GM12875 (cell line): ENCODE data around the gene ME3.
"Not testable (repeated sequence)": the region's sequence is repeated elsewhere in the genome, so short reads cannot be mapped to it uniquely, and the experiment has no call there.

Experiments
- H3K4me3 ChIP-seq: one replicate; pipeline ENCODE4 v1.5.1; 2011; ENCODE audit warnings: low read depth, low read length, control low read depth
- CTCF ChIP-seq: IDR thresholded peaks from 2 replicates; pipeline ENCODE4 v1.5.1; 2011; ENCODE audit warnings: low read depth, mild to moderate bottlenecking, control low read depth, inconsistent platforms, low read length, moderate library complexity, borderline replicate concordance; ENCODE audit not compliant: insufficient read depth

ME3 gene

DNA sequence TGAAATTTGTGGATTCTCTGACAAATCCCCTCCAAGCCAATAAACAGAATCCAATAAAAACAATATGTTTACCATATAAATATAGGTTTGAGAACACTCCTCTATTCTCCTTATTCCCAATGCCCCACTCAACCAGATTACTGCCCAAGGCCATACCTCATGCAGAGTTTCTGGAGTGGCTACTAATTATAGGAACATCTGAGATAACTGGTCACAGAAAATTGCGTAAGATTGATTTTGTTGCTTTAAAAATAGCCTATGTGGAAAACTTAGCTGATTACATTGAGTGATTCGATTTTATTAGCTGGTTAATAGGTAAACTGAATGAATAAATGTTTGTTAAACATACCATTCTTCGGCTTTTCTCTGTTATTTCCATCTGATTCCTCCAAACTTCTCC lies 48.0 kb downstream of the ME3 start:
- TF ChIP-seq CTCF = no peak
- H3K4me3 ChIP-seq = no peak overlapping the region

DNA sequence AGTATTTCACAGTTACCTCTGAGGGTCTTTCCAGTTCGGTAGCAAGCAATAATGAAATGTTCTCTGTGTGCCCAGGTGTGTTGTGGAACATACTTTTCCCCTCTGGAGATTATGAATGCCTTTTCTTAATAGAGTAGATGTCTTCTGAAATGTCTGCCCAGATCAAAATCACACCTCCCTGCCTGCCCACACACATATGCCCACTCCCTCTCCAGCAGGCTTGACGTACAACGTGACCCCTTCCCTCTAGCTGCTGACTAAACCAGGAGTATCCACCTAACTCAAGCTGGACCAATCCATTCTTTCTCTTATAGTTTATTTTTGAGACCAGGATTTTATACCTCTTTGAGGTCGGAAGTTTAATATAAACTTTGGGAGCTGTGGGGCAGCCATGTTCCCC lies 48.7 kb downstream of the ME3 start:
- TF ChIP-seq CTCF = no peak
- no peak overlapping the region for H3K4me3 ChIP-seq

DNA sequence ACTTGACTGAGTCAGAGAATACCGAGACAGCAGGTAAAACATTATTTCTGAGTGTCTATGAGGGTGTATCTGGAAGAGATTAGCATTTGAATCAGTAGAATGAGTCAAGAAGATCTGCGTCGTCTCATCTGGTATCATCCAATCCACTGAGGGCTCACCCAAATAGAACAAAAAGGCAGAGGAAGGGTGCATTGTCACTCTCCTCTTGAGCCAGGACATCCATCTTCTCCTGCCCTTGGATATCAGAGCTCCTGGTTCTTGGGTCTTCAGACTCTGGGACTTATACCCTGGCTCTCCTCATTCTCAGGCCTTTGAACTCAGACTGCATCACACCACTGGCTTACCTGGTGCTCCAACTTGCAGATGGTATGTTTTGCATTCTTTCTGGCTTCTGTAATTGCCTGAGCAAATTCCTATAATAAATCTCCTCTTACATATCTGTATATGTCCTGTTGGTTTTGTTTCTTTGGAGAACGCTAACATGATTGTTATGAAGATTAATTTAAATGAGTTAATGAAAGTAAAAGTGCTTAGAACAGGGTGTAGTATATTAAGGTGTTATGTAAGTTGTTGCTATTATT lies 49.3 kb downstream of the ME3 start:
- no peak overlapping the region for H3K4me3 ChIP-seq
- TF ChIP-seq CTCF = no peak

DNA sequence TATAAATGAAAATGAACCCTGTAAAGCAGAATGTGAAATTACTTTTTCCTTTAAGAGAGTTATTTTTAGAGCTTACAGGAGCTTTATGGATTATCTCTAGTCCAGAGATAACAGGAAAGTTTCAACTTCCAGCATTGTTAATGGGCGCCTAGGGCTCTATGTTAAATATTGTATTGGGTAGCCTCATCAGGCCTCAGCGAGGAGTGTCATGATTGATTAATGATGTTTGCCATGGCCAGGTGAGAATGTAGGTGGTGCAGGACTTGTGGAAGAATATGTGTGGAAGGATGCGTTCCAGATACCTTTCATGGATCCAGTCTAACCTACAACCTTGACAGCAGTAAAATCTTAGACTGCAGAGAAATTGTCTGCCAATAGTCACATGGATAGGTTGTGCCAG lies 50.6 kb downstream of the ME3 start:
- no peak for TF ChIP-seq CTCF
- H3K4me3 ChIP-seq = no peak overlapping the region

DNA sequence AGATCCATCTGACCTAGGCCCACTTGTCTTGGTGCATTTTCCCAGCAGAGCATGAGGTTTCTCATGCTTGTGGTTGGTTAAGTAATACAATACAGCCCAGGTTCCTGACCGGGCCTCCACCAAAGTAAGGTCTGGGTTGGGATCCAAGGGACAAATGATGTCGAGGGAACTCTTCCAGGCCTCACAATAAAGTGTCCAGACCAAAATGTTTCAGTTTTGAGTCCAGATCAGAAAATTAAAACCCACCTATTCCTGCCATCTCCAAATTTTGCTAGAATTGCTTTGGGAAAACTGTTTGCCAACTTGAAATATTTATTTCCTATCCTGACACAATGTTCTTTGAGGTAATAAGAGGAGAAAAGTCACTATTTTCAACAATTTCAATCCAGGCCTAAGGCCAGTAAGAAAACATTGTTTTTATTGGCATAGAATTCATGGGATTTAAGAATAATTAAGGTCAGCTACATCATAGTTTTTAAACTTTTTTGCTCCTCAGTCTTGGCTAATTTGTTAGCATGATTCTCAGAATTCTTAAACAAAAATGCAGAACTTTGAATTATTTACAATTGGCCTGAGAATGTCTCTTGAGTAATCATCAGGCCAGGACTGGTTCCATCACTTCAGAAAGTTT lies 51.4 kb downstream of the ME3 start:
- no peak for TF ChIP-seq CTCF
- no peak overlapping the region for H3K4me3 ChIP-seq

DNA sequence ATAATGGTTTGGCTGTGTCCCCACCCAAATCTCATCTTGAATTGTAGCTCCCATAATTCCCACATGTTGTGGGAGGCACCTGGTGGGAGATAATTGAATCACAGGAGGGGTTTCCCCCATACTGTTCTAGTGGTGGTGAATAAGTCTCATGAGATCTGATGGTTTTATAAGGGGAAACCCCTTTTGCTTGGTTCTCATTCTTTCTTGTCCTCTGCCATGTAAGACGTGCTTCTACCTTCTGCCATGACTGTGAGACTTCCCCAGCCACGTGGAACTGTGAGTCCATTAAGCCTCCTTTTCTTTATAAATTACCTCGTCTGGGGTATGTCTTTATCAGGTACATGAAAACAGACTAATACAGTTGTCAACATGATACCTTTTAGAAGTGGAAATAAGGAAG lies 53.0 kb downstream of the ME3 start:
- not testable (repeated sequence) for H3K4me3 ChIP-seq

DNA sequence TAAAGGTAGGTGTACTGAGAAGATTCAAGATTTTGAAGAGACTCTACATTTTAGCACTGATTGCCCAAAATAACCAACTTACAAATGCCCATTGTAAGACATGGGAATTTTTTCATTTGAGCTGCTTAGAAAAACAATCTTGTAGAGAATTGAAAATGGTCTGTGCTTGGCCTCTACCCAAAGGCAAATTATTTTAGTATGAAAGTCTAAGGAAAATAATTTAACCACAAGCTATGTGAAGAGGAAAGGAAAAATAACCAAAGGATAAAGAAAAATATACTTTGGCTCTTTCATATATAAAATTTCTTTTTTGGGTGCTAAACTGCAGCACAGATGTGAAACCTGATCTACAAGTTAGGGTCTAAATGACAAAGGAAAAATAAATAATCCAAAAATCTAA lies 54.9 kb downstream of the ME3 start:
- no peak for TF ChIP-seq CTCF
- H3K4me3 ChIP-seq = no peak overlapping the region
